ENCODE results near the gene BTN1A1.
"Not testable (repeated sequence)": the region's sequence is repeated elsewhere in the genome, so short reads cannot be mapped to it uniquely, and the experiment has no call there.

BTN1A1 gene

DNA sequence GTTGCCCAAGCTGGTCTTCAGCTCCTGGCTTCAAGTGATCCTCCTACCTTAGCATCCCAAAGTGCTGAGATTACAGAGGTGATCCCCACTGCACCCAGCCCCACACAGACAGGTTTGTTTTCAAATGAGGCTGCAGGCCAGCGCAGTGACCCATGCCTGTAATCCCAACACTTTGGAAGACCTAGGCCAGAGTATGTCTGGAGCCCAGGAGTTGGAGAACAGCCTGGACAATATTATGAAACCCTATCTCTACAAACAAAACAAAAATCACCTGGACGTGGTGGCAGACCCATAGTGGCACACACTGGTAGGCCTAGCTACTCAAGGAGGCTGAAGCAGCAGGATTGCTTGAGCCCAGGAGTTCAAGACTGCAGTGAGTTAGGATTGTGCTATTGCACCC, 30.1 kb downstream of the BTN1A1 start:
- in situ Hi-C loops (cut with HindIII; ENCODE audit: low pct_ligation_motif_present, low pct_unique_long_range_greater_than_20kb, low sequenced_read_pairs) = no loop called here
- no peak for DNase-seq

GRCh38 chr6:26531897-26532296, 31.8 kb downstream of the BTN1A1 start:
- in situ Hi-C loops (cut with HindIII; ENCODE audit: low pct_ligation_motif_present, low pct_unique_long_range_greater_than_20kb, low sequenced_read_pairs) = no loop called here
- DNase-seq = no peak

GRCh38 chr6:26532699-26533531, 32.8 kb downstream of the BTN1A1 start:
- DNase-seq = peak; percentile 89
- in situ Hi-C loops (cut with HindIII; ENCODE audit: low pct_ligation_motif_present, low pct_unique_long_range_greater_than_20kb, low sequenced_read_pairs) = no loop called here

- DNase-seq = no peak
- in situ Hi-C loops (cut with HindIII; ENCODE audit: low pct_ligation_motif_present, low pct_unique_long_range_greater_than_20kb, low sequenced_read_pairs) = no loop called here
Observed at GRCh38 chr6:26533532-26533931, 33.4 kb downstream of the BTN1A1 start.

- in situ Hi-C loops (cut with HindIII; ENCODE audit: low pct_ligation_motif_present, low pct_unique_long_range_greater_than_20kb, low sequenced_read_pairs) = no loop called here
Observed at GRCh38 chr6:26534681-26535465, 34.8 kb downstream of the BTN1A1 start.

GRCh38 chr6:26536571-26537159, 36.6 kb downstream of the BTN1A1 start:
- in situ Hi-C loops (cut with HindIII; ENCODE audit: low pct_ligation_motif_present, low pct_unique_long_range_greater_than_20kb, low sequenced_read_pairs) = no loop called here
- DNase-seq = peak; percentile 36

More at GRCh38 chr6:26534681-26535465, 34.8 kb downstream of the BTN1A1 start:
- peak; percentile 95 for DNase-seq

DNA sequence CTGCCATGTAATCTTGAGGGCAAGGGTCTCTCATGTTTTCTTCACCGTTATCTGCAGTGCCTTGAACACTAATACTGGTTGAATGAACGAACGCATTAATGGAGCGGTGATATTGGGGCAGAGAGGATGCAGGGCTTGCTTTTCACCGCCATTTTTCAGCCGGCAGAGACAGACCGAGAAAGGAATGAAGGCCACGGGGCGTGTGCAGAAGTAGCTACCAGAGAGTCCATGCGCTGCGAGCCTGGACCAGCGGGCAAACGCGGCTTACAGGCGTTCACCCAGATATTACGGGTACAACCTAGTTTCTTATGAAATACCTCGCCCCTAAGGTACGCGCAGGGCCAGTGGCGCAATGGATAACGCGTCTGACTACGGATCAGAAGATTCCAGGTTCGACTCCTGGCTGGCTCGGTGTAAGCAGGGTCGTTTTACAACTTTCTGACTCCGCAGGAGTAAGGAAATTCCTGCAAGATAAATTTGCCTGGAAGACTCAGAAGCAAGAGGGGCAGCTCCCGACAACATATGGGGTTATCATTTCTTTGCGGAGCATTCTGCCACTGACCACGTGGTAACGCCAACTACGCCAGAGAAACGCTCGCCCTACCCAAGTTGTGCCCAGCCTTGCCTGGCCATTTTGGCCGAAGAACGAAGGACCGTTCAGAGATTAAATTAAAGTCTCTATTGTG, 37.2 kb downstream of the BTN1A1 start:
- peak; percentile 90 for DNase-seq
- in situ Hi-C loops (cut with HindIII; ENCODE audit: low pct_ligation_motif_present, low pct_unique_long_range_greater_than_20kb, low sequenced_read_pairs) = no loop called here

DNA sequence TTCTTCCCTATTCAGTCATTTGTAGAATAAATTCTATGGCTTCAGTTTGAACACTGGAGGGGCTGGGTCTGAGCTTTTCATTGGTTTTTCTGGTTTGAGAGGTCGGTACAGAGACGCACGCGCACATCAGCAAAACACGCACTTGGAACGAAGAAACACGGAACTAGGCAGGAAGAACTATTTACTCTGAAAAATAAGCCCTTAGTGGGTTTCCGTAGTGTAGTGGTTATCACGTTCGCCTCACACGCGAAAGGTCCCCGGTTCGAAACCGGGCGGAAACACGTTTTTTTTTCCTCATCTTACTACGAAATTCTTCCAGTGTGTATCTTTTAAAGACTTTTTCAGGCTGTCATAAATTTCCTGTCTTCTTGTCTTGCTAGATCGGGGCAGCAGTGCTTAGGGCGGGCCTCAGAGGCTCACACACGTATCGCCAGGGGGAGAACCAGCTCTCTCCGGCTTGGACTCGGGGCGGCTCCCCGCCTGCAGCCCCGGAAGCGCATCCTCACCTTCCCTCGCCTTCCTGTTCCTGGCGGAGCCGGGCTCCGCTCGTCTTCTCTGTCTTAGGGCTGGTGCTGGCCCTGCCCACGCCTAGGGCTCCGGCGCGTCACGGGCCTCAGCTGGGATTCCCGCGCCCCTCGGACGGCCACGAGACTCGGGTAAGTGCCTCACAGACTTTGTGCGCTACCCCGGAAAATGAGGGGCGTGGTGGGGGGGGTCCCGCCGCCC, 37.9 kb downstream of the BTN1A1 start, which contains the start of gene HMGN4:
Gene HMGN4, plus strand, starts transcription at position 521 of the 726 bp plus-strand sequence. CDS start 6,841 bp downstream, outside the sequence.
- in situ Hi-C loops (cut with HindIII; ENCODE audit: low pct_ligation_motif_present, low pct_unique_long_range_greater_than_20kb, low sequenced_read_pairs) = no loop called here
- DNase-seq = peak; percentile 84

DNA sequence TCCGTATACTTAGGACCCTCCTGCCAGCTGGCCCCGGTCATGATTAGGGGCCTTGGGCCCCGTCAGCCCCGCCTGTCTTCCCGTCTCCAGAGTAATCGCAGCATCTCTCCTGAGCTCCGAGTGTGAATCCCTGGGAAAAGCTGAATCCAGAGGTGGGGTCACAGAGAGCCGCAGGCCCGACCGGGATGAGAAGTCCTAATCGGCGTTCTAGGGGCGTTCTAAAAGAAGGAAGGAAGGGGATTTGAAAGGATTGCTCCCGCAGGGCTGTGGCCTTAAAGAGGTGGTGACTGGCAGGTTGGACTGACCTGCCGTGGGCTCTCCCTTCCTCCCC, 38.4 kb downstream of the BTN1A1 start:
- in situ Hi-C loops (cut with HindIII; ENCODE audit: low pct_ligation_motif_present, low pct_unique_long_range_greater_than_20kb, low sequenced_read_pairs) = no loop called here
- peak; percentile 24 for DNase-seq

- in situ Hi-C loops (cut with HindIII; ENCODE audit: low pct_ligation_motif_present, low pct_unique_long_range_greater_than_20kb, low sequenced_read_pairs) = no loop called here
- DNase-seq = no peak
Observed at GRCh38 chr6:26539071-26539615, 39.0 kb downstream of the BTN1A1 start.

DNA sequence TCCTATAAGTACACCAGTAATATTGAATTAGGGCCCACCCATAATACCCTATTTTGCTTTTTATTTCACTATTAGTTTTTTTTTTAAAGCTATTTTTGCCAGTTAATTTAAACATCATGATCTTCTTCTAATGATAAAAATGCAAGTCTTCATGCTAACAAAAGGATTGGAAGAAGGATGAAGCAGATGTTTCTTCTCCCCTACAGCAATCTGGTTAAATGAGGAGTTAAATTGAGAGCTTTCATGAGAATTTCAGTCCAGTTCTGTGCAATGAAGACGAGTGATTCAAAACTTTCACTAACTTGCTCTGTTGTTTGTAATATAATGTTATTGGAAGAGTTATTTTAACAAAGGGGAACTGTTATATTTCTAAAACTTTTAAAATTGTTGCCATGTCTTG, 41.5 kb downstream of the BTN1A1 start:
- no peak for DNase-seq
- in situ Hi-C loops (cut with HindIII; ENCODE audit: low pct_ligation_motif_present, low pct_unique_long_range_greater_than_20kb, low sequenced_read_pairs) = no loop called here

GRCh38 chr6:26543953-26544352, 43.9 kb downstream of the BTN1A1 start:
- DNase-seq = no peak
- in situ Hi-C loops (cut with HindIII; ENCODE audit: low pct_ligation_motif_present, low pct_unique_long_range_greater_than_20kb, low sequenced_read_pairs) = no loop called here

- no peak for DNase-seq
- in situ Hi-C loops (cut with HindIII; ENCODE audit: low pct_ligation_motif_present, low pct_unique_long_range_greater_than_20kb, low sequenced_read_pairs) = no loop called here
Observed at GRCh38 chr6:26544473-26544872, 44.4 kb downstream of the BTN1A1 start.

DNA sequence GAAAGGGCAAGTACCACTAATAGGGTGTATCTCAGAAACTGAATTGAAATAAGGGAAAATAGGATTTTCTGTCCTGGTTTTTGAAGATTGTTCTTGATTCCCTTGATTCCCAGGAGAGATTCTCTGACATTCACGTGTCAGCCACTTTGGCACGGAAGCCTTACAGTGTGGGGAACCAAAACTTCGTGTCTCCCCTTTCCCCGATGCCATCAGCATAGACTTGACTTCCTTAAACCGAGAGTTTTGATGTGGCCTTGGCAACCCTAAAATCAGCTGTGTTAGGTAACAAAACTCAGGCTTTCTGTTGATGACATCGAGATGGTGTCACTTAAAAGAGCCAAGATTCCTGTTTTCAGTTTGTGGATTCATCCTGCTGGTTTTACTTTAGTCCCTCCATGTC, 45.5 kb downstream of the BTN1A1 start:
- in situ Hi-C loops (cut with HindIII; ENCODE audit: low pct_ligation_motif_present, low pct_unique_long_range_greater_than_20kb, low sequenced_read_pairs) = no loop called here

GRCh38 chr6:26547363-26547762, 47.3 kb downstream of the BTN1A1 start:
- in situ Hi-C loops (cut with HindIII; ENCODE audit: low pct_ligation_motif_present, low pct_unique_long_range_greater_than_20kb, low sequenced_read_pairs); DNase-seq: not testable (repeated sequence)

More for the DNA sequence above, 45.5 kb downstream of the BTN1A1 start:
- no peak for DNase-seq

GRCh38 chr6:26550250-26550993, 50.3 kb downstream of the BTN1A1 start:
- peak; percentile 55 for DNase-seq
- in situ Hi-C loops (cut with HindIII; ENCODE audit: low pct_ligation_motif_present, low pct_unique_long_range_greater_than_20kb, low sequenced_read_pairs) = no loop called here

DNA sequence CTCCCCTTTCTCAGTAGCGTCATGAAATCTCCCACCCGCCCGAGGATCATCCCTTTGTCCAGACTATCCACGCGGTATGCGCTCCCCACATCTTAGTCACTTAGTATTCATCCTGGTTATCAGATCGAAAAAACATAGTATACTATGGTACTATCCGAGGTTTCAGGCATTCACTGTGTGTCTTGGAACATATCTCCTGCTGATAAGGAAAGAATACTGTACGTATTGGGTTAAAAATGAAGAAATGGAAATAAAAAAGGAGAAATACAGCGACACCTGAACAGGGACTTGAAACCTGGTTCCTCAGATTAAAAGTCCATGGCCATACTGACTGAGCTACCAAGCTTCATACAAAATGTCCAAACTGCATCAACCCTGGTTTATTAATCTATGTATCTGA, 52.1 kb downstream of the BTN1A1 start:
- in situ Hi-C loops (cut with HindIII; ENCODE audit: low pct_ligation_motif_present, low pct_unique_long_range_greater_than_20kb, low sequenced_read_pairs) = no loop called here
- no peak for DNase-seq
